Measurements from ENCODE around the gene RPL12.

DNA sequence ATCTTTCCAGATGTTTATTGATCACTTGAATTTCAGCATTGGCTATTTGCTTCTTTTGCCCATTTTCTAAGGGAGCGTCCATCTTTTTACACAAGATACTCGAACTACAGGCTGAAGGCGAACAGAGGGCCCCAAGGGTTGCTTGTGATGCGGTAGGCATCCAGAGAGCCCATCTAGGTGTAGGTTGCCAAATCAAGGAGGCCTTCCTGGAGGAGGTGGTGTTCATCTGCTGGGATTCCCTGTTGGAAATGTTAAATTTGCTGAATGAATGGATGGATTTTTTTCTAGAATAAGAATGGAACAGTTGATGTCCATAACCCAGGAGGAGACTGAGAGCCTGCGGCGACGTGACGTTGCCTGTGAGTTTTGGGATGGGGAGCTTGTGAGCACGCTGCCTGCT, 31.5 kb upstream of the RPL12 start:
- TF ChIP-seq, protein P1, sequence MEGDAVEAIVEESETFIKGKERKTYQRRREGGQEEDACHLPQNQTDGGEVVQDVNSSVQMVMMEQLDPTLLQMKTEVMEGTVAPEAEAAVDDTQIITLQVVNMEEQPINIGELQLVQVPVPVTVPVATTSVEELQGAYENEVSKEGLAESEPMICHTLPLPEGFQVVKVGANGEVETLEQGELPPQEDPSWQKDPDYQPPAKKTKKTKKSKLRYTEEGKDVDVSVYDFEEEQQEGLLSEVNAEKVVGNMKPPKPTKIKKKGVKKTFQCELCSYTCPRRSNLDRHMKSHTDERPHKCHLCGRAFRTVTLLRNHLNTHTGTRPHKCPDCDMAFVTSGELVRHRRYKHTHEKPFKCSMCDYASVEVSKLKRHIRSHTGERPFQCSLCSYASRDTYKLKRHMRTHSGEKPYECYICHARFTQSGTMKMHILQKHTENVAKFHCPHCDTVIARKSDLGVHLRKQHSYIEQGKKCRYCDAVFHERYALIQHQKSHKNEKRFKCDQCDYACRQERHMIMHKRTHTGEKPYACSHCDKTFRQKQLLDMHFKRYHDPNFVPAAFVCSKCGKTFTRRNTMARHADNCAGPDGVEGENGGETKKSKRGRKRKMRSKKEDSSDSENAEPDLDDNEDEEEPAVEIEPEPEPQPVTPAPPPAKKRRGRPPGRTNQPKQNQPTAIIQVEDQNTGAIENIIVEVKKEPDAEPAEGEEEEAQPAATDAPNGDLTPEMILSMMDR (IDR thresholded peaks at IDR 0.05 in 8 of 11, conservative IDR thresholded peaks at IDR 0.05 in 3 of 11) = no peak
- TF ChIP-seq POLR2A (IDR thresholded peaks at IDR 0.05) (no peak), POLR2AphosphoS5 (IDR thresholded peaks at IDR 0.05) (no peak)
